Trophoblast cell (in vitro differentiated cells and primary cell): ENCODE measurements around the gene SAMSN1.

Source experiments
- DNase-seq, 2 donors: peaks; one replicate each; pipeline ENCODE4 v3.0.0-alpha.2; 2016
- H2AFZ ChIP-seq: 2 replicates; pipeline ENCODE4 v1.6.1; 2013; ENCODE audit warnings: low read length, moderate library complexity, mild to moderate bottlenecking; ENCODE audit not compliant: insufficient read depth, poor library complexity
- H2AK5ac ChIP-seq: 2 replicates; pipeline ENCODE4 v1.6.1; 2013; ENCODE audit warnings: mild to moderate bottlenecking, low read length
- H2BK120ac ChIP-seq: 2 replicates; pipeline ENCODE4 v1.6.1; 2013; ENCODE audit warnings: low read length, mild to moderate bottlenecking, moderate library complexity; ENCODE audit not compliant: insufficient read depth, poor library complexity
- H2BK12ac ChIP-seq: 2 replicates; pipeline ENCODE4 v1.6.1; 2013; ENCODE audit warnings: mild to moderate bottlenecking, low read length, moderate library complexity
- H2BK5ac ChIP-seq: 2 replicates; pipeline ENCODE4 v1.6.1; 2013; ENCODE audit warnings: low read length, low read depth, moderate library complexity, mild to moderate bottlenecking; ENCODE audit not compliant: poor library complexity
- H3K14ac ChIP-seq: 2 replicates; pipeline ENCODE4 v1.6.1; 2013; ENCODE audit warnings: mild to moderate bottlenecking, low read length
- H3K18ac ChIP-seq: 2 replicates; pipeline ENCODE4 v1.6.1; 2013; ENCODE audit warnings: mild to moderate bottlenecking, low read length
- H3K23ac ChIP-seq: 2 replicates; pipeline ENCODE4 v1.6.1; 2013; ENCODE audit warnings: low read length
- H3K27ac ChIP-seq: 2 replicates; pipeline ENCODE4 v1.5.1; 2013; ENCODE audit warnings: low read depth, mild to moderate bottlenecking, inconsistent platforms, low read length, moderate library complexity
- H3K27me3 ChIP-seq: 2 replicates; pipeline ENCODE4 v1.6.1; 2013; ENCODE audit warnings: inconsistent platforms, mild to moderate bottlenecking, low read length, moderate library complexity; ENCODE audit not compliant: insufficient read depth
- H3K36me3 ChIP-seq, 2 experiments: 1 replicate in 1 of 2; 2 replicates in 1 of 2; pipeline ENCODE4 v1.6.1; 2013; ENCODE audit warnings: low read length in 2 of 2, mild to moderate bottlenecking in 2 of 2, moderate library complexity in 1 of 2; ENCODE audit not compliant: insufficient read depth in 2 of 2, control insufficient read depth in 1 of 2
- H3K4ac ChIP-seq: 2 replicates; pipeline ENCODE4 v1.6.1; 2013; ENCODE audit warnings: low read depth, mild to moderate bottlenecking, low read length, moderate library complexity
- H3K4me1 ChIP-seq, 2 experiments: 1 replicate in 1 of 2; 2 replicates in 1 of 2; pipeline ENCODE4 v1.6.1; 2013; ENCODE audit warnings: low read length in 2 of 2, mild to moderate bottlenecking in 2 of 2, moderate library complexity in 1 of 2; ENCODE audit not compliant: insufficient read depth in 2 of 2, control insufficient read depth in 1 of 2
- H3K4me2 ChIP-seq: 2 replicates; pipeline ENCODE4 v1.6.1; 2013; ENCODE audit warnings: inconsistent platforms, mild to moderate bottlenecking, low read length, moderate library complexity
- H3K4me3 ChIP-seq: 2 replicates; pipeline ENCODE4 v1.5.1; 2013; ENCODE audit warnings: mild to moderate bottlenecking, low read depth, low read length, inconsistent platforms
- H3K79me1 ChIP-seq: one replicate; pipeline ENCODE4 v1.6.1; 2013; ENCODE audit warnings: low read length
- H3K79me2 ChIP-seq: 2 replicates; pipeline ENCODE4 v1.6.1; 2013; ENCODE audit warnings: low read length, mild to moderate bottlenecking; ENCODE audit not compliant: control insufficient read depth, insufficient read depth, poor library complexity
- H3K9ac ChIP-seq: 2 replicates; pipeline ENCODE4 v1.6.1; 2013; ENCODE audit warnings: mild to moderate bottlenecking, low read length
- H3K9me3 ChIP-seq: 2 replicates; pipeline ENCODE4 v1.6.1; 2013; ENCODE audit warnings: low read depth, mild to moderate bottlenecking, control low read depth, inconsistent platforms, low read length; ENCODE audit not compliant: insufficient read depth
- H4K12ac ChIP-seq: 2 replicates; pipeline ENCODE4 v1.6.1; 2013; ENCODE audit warnings: low read depth, mild to moderate bottlenecking, low read length, moderate library complexity
- H4K8ac ChIP-seq: 2 replicates; pipeline ENCODE4 v1.6.1; 2013; ENCODE audit warnings: low read depth, mild to moderate bottlenecking, low read length, moderate library complexity
- H4K91ac ChIP-seq: one replicate; pipeline ENCODE4 v1.6.1; 2013; ENCODE audit warnings: low read depth, mild to moderate bottlenecking, low read length, moderate library complexity
- WGBS: extraction: QIAGEN DNeasy Blood & Tissue Kit; methylation state at CpG from one replicate; pipeline ENCODE4 v1.1.7; 2013; ENCODE audit warnings: missing lambda C conversion rate; ENCODE audit not compliant: insufficient read length, insufficient coverage; ENCODE audit errors: extremely low coverage; 5-methylcytosine and 5-hydroxymethylcytosine counted together

SAMSN1 gene

GRCh38 chr21:14480411-14481031 lies 65.6 kb downstream of the SAMSN1 start:
- H3K4me2 ChIP-seq, result no peak overlapping the region
- DNase-seq, result no peak
- no peak overlapping the region for H3K9ac ChIP-seq
- no peaks in the 10 kb centered on the region for H3K36me3 ChIP-seq
- no CpG with 5 or more reads among the region's 3 CpGs for WGBS
- no peak overlapping the region for H2BK5ac ChIP-seq
- H3K18ac ChIP-seq, result no peak overlapping the region
- H4K12ac ChIP-seq, result no peak overlapping the region
- no peak overlapping the region for H4K8ac ChIP-seq
- H3K23ac ChIP-seq, result no peak overlapping the region
- H3K27me3 ChIP-seq, result no peaks in the 10 kb centered on the region
- no peak overlapping the region for H3K4me3 ChIP-seq
- no peak overlapping the region for H2BK12ac ChIP-seq
- no peaks in the 10 kb centered on the region for H3K4me1 ChIP-seq
- H3K79me2 ChIP-seq, result no peaks in the 10 kb centered on the region
- H4K91ac ChIP-seq, result no peak overlapping the region
- no peak overlapping the region for H3K4ac ChIP-seq
- no peaks in the 10 kb centered on the region for H3K79me1 ChIP-seq
- no peak overlapping the region for H2AK5ac ChIP-seq
- no peak overlapping the region for H3K14ac ChIP-seq
- H3K9me3 ChIP-seq, result no peaks in the 10 kb centered on the region
- no peak overlapping the region for H3K27ac ChIP-seq
- no peak overlapping the region for H2BK120ac ChIP-seq
- H2AFZ ChIP-seq, result no peak overlapping the region

GRCh38 chr21:14479241-14479786 lies 66.8 kb downstream of the SAMSN1 start:
- H2AFZ ChIP-seq, result no peak overlapping the region
- no peak overlapping the region for H3K4me2 ChIP-seq
- H3K9me3 ChIP-seq, result no peaks in the 10 kb centered on the region
- no peak overlapping the region for H2BK12ac ChIP-seq
- no peak for DNase-seq
- H4K8ac ChIP-seq, result no peak overlapping the region
- no peak overlapping the region for H3K4ac ChIP-seq
- H3K27me3 ChIP-seq, result no peaks in the 10 kb centered on the region
- H3K27ac ChIP-seq, result no peak overlapping the region
- no peaks in the 10 kb centered on the region for H3K79me2 ChIP-seq
- no peaks in the 10 kb centered on the region for H3K79me1 ChIP-seq
- H4K12ac ChIP-seq, result no peak overlapping the region
- H2BK120ac ChIP-seq, result no peak overlapping the region
- H3K9ac ChIP-seq, result no peak overlapping the region
- H3K36me3 ChIP-seq, result no peaks in the 10 kb centered on the region
- no peak overlapping the region for H3K4me3 ChIP-seq
- no peak overlapping the region for H2AK5ac ChIP-seq
- WGBS, result no CpG with 5 or more reads among the region's 1 CpG
- H4K91ac ChIP-seq, result no peak overlapping the region
- H3K18ac ChIP-seq, result no peak overlapping the region
- H3K23ac ChIP-seq, result no peak overlapping the region
- no peak overlapping the region for H3K14ac ChIP-seq
- no peak overlapping the region for H2BK5ac ChIP-seq
- H3K4me1 ChIP-seq, result no peaks in the 10 kb centered on the region

GRCh38 chr21:14477841-14478240 lies 68.3 kb downstream of the SAMSN1 start:
- Histone ChIP-seq H3K9ac (no peak overlapping the region), H2AFZ (no peak overlapping the region), H4K8ac (no peak overlapping the region), H2BK120ac (no peak overlapping the region), H3K4ac (no peak overlapping the region), H3K79me1 (no peaks in the 10 kb centered on the region), H3K18ac (no peak overlapping the region), H3K27ac (no peak overlapping the region), H4K12ac (no peak overlapping the region), H3K14ac (no peak overlapping the region), H3K4me3 (no peak overlapping the region), H3K36me3 (no peaks in the 10 kb centered on the region), H2BK5ac (no peak overlapping the region), H3K79me2 (no peaks in the 10 kb centered on the region), H2AK5ac (no peak overlapping the region), H4K91ac (no peak overlapping the region), H3K23ac (no peak overlapping the region), H3K4me1 (no peaks in the 10 kb centered on the region), H3K9me3 (no peaks in the 10 kb centered on the region), H3K27me3 (peaks cover 2% of the 10 kb centered on the region), H2BK12ac (no peak overlapping the region), H3K4me2 (no peak overlapping the region)
- DNase-seq, result no peak
- no CpG with 5 or more reads among the region's 1 CpG for WGBS

- Histone ChIP-seq H3K9me3 (no peaks in the 10 kb centered on the region), H3K4me3 (no peak overlapping the region), H4K12ac (no peak overlapping the region), H3K36me3 (no peaks in the 10 kb centered on the region), H3K4ac (no peak overlapping the region), H2AK5ac (no peak overlapping the region), H3K14ac (no peak overlapping the region), H4K8ac (no peak overlapping the region), H3K23ac (no peak overlapping the region), H2BK5ac (no peak overlapping the region), H3K9ac (no peak overlapping the region), H3K18ac (no peak overlapping the region), H3K27me3 (peaks cover 2% of the 10 kb centered on the region), H2BK12ac (no peak overlapping the region), H3K79me1 (no peaks in the 10 kb centered on the region), H2BK120ac (no peak overlapping the region), H3K79me2 (no peaks in the 10 kb centered on the region), H3K4me2 (no peak overlapping the region), H3K4me1 (no peaks in the 10 kb centered on the region), H2AFZ (no peak overlapping the region), H4K91ac (no peak overlapping the region), H3K27ac (no peak overlapping the region)
- DNase-seq, result no peak
- no CpG with 5 or more reads among the region's 2 CpGs for WGBS
Measured at GRCh38 chr21:14477133-14477532, 69.0 kb downstream of the SAMSN1 start.
